ENCODE data around the gene EPB41L4B.
"Not testable (repeated sequence)": the region's sequence is repeated elsewhere in the genome, so short reads cannot be mapped to it uniquely, and the experiment has no call there.

EPB41L4B gene

GRCh38 chr9:109133533-109133932 is 187.3 kb downstream of the EPB41L4B start:
- TF ChIP-seq, protein P1, sequence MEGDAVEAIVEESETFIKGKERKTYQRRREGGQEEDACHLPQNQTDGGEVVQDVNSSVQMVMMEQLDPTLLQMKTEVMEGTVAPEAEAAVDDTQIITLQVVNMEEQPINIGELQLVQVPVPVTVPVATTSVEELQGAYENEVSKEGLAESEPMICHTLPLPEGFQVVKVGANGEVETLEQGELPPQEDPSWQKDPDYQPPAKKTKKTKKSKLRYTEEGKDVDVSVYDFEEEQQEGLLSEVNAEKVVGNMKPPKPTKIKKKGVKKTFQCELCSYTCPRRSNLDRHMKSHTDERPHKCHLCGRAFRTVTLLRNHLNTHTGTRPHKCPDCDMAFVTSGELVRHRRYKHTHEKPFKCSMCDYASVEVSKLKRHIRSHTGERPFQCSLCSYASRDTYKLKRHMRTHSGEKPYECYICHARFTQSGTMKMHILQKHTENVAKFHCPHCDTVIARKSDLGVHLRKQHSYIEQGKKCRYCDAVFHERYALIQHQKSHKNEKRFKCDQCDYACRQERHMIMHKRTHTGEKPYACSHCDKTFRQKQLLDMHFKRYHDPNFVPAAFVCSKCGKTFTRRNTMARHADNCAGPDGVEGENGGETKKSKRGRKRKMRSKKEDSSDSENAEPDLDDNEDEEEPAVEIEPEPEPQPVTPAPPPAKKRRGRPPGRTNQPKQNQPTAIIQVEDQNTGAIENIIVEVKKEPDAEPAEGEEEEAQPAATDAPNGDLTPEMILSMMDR (IDR thresholded peaks at IDR 0.05; ENCODE audit: low read depth, low read length, missing control alignments), result no peak
- H3K4me3 ChIP-seq (ENCODE audit: low read depth, low read length), result no peak overlapping the region
- in situ Hi-C loops (cut with HindIII; ENCODE audit: low sequenced_read_pairs), result no loop called here
- no peak for DNase-seq (ENCODE audit: low read depth)

GRCh38 chr9:109132567-109133021 is 188.3 kb downstream of the EPB41L4B start:
- no peak for DNase-seq (ENCODE audit: low read depth)
- in situ Hi-C loops (cut with HindIII; ENCODE audit: low sequenced_read_pairs), result no loop called here
- H3K4me3 ChIP-seq (ENCODE audit: low read depth, low read length), result no peak overlapping the region
- TF ChIP-seq, protein P1 (IDR thresholded peaks at IDR 0.05; ENCODE audit: low read depth, low read length, missing control alignments), result no peak

DNA sequence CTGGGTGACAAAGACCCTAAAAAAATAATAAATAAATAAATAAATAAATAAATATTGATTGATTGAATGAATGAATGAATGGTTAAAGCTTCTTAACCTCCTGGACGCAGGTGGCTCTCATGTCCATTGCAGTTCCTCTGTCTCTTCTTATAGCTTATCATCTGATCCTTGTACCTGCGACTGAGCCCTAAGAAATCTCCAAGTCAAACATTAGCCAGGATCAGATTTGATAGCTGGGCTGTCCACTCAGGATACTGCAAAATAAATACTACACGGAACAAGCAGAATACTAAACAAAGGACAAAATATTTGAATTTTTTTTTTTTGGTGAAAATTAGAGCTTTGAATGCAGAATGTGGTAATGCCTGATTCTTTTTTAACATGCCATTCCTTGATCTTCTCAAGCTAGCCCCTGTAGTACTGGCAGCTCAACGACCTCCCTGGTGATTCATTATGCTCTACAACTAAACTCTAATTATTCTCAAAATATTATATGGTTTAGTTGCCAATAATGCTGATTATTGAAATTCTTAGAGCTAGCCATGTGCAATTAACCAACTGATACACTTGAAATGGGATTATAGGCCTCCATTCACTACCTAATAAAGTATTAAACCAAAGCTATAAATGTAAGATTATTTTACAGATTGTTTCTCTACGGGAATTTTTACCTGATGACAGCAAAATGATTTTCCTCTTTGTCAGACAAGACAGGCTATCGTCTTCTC is 191.2 kb downstream of the EPB41L4B start:
- no peak overlapping the region for H3K4me3 ChIP-seq (ENCODE audit: low read depth, low read length)
- no peak for DNase-seq (ENCODE audit: low read depth)
- in situ Hi-C loops (cut with HindIII; ENCODE audit: low sequenced_read_pairs), result loop anchor here (5.0 kb wide), 1 partner anchor 38 kb away; the partner anchor contains the start of gene FRRS1L
- TF ChIP-seq, protein P1 (IDR thresholded peaks at IDR 0.05; ENCODE audit: low read depth, low read length, missing control alignments), result no peak

DNA sequence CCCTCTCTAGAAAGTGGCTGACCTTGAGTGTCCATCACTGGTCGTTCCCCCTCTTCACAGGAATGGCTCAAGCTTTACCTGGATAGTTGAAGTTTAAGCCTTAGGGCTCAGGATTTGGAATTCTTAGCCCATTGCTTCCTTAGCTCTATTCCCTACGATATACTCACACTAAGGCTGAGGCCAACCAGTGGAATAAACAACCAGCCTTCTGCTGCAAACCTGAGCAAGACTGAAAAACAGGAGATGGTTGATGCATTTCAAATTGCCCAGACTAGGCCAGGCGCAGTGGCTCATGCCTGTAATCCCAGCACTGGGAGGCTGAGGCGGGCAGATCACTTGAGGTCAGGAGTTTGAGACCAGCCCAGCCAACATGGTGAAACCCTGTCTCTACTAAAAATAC is 194.2 kb downstream of the EPB41L4B start:
- not testable (repeated sequence) for DNase-seq (ENCODE audit: low read depth)

DNA sequence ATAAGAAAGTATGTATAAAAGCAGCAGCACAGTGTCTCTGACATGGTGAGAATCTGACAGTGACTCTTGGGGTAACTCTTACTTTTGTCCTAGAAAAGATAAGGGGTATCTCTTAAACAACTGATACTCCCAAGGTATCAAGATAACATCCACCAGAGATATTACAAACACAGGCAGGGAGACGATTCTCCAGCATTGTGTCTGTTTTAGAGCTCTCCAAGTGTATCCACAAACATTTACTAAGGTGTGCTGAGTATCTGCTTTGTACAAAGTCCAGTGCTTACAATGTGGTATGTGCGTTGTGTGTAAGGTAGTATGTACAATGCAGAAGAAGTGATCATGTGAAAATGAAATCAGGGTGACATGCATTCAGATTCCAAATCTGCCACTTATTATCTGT is 196.7 kb downstream of the EPB41L4B start:
- H3K4me3 ChIP-seq (ENCODE audit: low read depth, low read length), result no peak overlapping the region
- in situ Hi-C loops (cut with HindIII; ENCODE audit: low sequenced_read_pairs), result no loop called here
- DNase-seq (ENCODE audit: low read depth), result no peak
- TF ChIP-seq, protein P1 (IDR thresholded peaks at IDR 0.05; ENCODE audit: low read depth, low read length, missing control alignments), result no peak

More for the DNA sequence above, 194.2 kb downstream of the EPB41L4B start:
- H3K4me3 ChIP-seq (ENCODE audit: low read depth, low read length), result not testable (repeated sequence)
- in situ Hi-C loops (cut with HindIII; ENCODE audit: low sequenced_read_pairs), result loop anchor here (5.0 kb wide), 1 partner anchor 41 kb away; the partner anchor contains the start of gene FRRS1L

- no peak for DNase-seq (ENCODE audit: low read depth)
- no peak overlapping the region for H3K4me3 ChIP-seq (ENCODE audit: low read depth, low read length)
- TF ChIP-seq, protein P1 (IDR thresholded peaks at IDR 0.05; ENCODE audit: low read depth, low read length, missing control alignments), result no peak
- in situ Hi-C loops (cut with HindIII; ENCODE audit: low sequenced_read_pairs), result no loop called here
Measured at GRCh38 chr9:109122726-109123621, 197.9 kb downstream of the EPB41L4B start.

Data from astrocyte of the cerebellum (primary cell).